Measurements from ENCODE around the gene JADE1.

Gene JADE1

DNA sequence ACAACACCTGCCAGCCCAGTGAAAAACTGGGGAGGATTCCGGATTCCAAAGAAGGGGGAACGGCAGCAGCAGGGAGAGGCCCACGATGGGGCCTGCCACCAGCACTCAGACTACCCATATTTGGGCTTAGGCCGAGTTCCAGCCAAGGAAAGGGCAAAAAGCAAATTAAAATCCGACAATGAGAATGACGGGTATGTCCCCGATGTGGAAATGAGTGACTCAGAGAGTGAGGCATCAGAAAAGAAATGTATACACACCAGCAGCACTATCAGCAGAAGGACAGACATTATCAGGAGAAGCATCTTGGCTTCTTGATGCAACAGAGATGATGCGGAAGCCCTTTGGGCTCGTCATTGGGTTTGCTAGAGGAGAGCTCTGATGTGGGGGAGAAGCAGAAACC lies 62.4 kb downstream of the JADE1 start:
- Histone ChIP-seq H3K9ac (ENCODE audit: low read depth, low read length, poor library complexity) (no peak overlapping the region), H3K23ac (ENCODE audit: low read depth, low read length, poor library complexity) (no peak overlapping the region), H3K4me1 (ENCODE audit: control insufficient read depth in 2 of 2, insufficient read depth in 1 of 2, low read depth in 1 of 2, low read length in 2 of 2) (no peaks in the 10 kb centered on the region), H3K4me3 (ENCODE audit: low read length in 2 of 2) (no peak overlapping the region), H3K18ac (ENCODE audit: low read length) (no peak overlapping the region), H2BK5ac (ENCODE audit: low read length) (no peak overlapping the region), H4K8ac (ENCODE audit: low read depth, low read length) (no peak overlapping the region), H2AK5ac (ENCODE audit: low read depth, low read length) (no peak overlapping the region), H3K79me1 (ENCODE audit: low read depth, low read length) (no peaks in the 10 kb centered on the region), H2AFZ (ENCODE audit: low read length) (no peak overlapping the region), H3K9me3 (replicated peaks in 1 of 2; ENCODE audit: control insufficient read depth in 2 of 2, insufficient read depth in 1 of 2, low read depth in 1 of 2, low read length in 2 of 2) (no peaks in the 10 kb centered on the region), H3K27me3 (ENCODE audit: control insufficient read depth in 3 of 3, insufficient read depth in 3 of 3, low read depth in 1 of 3, low read length in 3 of 3) (no peaks in the 10 kb centered on the region), H3K14ac (ENCODE audit: low read length) (no peak overlapping the region), H3K4ac (ENCODE audit: low read length) (no peak overlapping the region), H3K27ac (replicated peaks; ENCODE audit: low read length) (no peak overlapping the region), H2BK12ac (ENCODE audit: low read length) (no peak overlapping the region), H3K36me3 (replicated peaks in 1 of 2; ENCODE audit: control insufficient read depth in 2 of 2, insufficient read depth in 2 of 2, low read length in 2 of 2) (peaks cover 31 to 92% of the 10 kb centered on the region in 2 donors), H2BK120ac (ENCODE audit: low read depth, low read length) (no peak overlapping the region), H4K91ac (ENCODE audit: low read depth, low read length, poor library complexity) (no peak overlapping the region), H3K4me2 (ENCODE audit: insufficient read depth, low read length, poor library complexity, severe bottlenecking) (no peak overlapping the region), H2BK15ac (ENCODE audit: low read length) (no peak overlapping the region)
- WGBS, 2 donors (ENCODE audit: extremely low coverage in 2 of 2, insufficient read length in 2 of 2, insufficient replicate concordance in 1 of 2): no CpG with 5 or more reads among the region's 9 CpGs
- DNase-seq (ENCODE audit: low spot score): no peak

DNA sequence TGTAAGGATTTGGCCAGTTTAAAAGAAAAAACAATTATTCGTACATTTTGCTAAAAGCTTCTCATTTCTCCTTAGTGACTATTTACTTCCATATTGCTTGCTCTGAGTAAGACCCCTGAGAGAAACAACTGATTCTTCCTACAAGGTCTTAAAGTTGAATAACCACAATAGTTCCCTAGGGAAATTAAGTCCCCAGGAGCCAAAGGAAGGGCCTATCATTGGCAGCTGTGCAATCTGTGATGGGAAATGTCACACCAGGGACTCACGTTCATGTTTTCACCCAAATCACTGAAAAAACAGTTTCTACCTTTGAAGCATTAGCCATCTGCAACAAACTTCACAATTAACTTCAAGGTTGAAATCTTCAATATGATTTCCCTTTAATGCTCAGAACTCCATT lies 66.7 kb downstream of the JADE1 start:
- Histone ChIP-seq H4K8ac (ENCODE audit: low read depth, low read length) (no peak overlapping the region), H3K79me1 (ENCODE audit: low read depth, low read length) (no peaks in the 10 kb centered on the region), H2BK12ac (ENCODE audit: low read length) (no peak overlapping the region), H2AFZ (ENCODE audit: low read length) (no peak overlapping the region), H2AK5ac (ENCODE audit: low read depth, low read length) (no peak overlapping the region), H3K14ac (ENCODE audit: low read length) (no peak overlapping the region), H3K4me1 (ENCODE audit: control insufficient read depth in 2 of 2, insufficient read depth in 1 of 2, low read depth in 1 of 2, low read length in 2 of 2) (no peaks in the 10 kb centered on the region), H3K9ac (ENCODE audit: low read depth, low read length, poor library complexity) (no peak overlapping the region), H3K4me2 (ENCODE audit: insufficient read depth, low read length, poor library complexity, severe bottlenecking) (no peak overlapping the region), H3K9me3 (replicated peaks in 1 of 2; ENCODE audit: control insufficient read depth in 2 of 2, insufficient read depth in 1 of 2, low read depth in 1 of 2, low read length in 2 of 2) (no peaks in the 10 kb centered on the region), H3K23ac (ENCODE audit: low read depth, low read length, poor library complexity) (no peak overlapping the region), H2BK5ac (ENCODE audit: low read length) (no peak overlapping the region), H3K18ac (ENCODE audit: low read length) (no peak overlapping the region), H3K27me3 (ENCODE audit: control insufficient read depth in 3 of 3, insufficient read depth in 3 of 3, low read depth in 1 of 3, low read length in 3 of 3) (no peaks in the 10 kb centered on the region), H2BK15ac (ENCODE audit: low read length) (no peak overlapping the region), H2BK120ac (ENCODE audit: low read depth, low read length) (no peak overlapping the region), H3K36me3 (replicated peaks in 1 of 2; ENCODE audit: control insufficient read depth in 2 of 2, insufficient read depth in 2 of 2, low read length in 2 of 2) (peaks cover 12 to 52% of the 10 kb centered on the region in 2 donors), H3K27ac (replicated peaks; ENCODE audit: low read length) (no peak overlapping the region), H3K4ac (ENCODE audit: low read length) (no peak overlapping the region), H4K91ac (ENCODE audit: low read depth, low read length, poor library complexity) (no peak overlapping the region), H3K4me3 (ENCODE audit: low read length in 2 of 2) (no peak overlapping the region)
- no peak for DNase-seq (ENCODE audit: low spot score)
- WGBS, 2 donors (ENCODE audit: extremely low coverage in 2 of 2, insufficient read length in 2 of 2, insufficient replicate concordance in 1 of 2): no CpG with 5 or more reads among the region's 2 CpGs

GRCh38 chr4:128877934-128878333 lies 68.4 kb downstream of the JADE1 start:
- Histone ChIP-seq H2BK5ac (ENCODE audit: low read length) (no peak overlapping the region), H2AK5ac (ENCODE audit: low read depth, low read length) (no peak overlapping the region), H3K18ac (ENCODE audit: low read length) (no peak overlapping the region), H2BK120ac (ENCODE audit: low read depth, low read length) (no peak overlapping the region), H3K36me3 (replicated peaks in 1 of 2; ENCODE audit: control insufficient read depth in 2 of 2, insufficient read depth in 2 of 2, low read length in 2 of 2) (peaks cover under 1 to 35% of the 10 kb centered on the region in 2 donors), H3K9me3 (replicated peaks in 1 of 2; ENCODE audit: control insufficient read depth in 2 of 2, insufficient read depth in 1 of 2, low read depth in 1 of 2, low read length in 2 of 2) (no peaks in the 10 kb centered on the region), H4K91ac (ENCODE audit: low read depth, low read length, poor library complexity) (no peak overlapping the region), H2BK15ac (ENCODE audit: low read length) (no peak overlapping the region), H3K27me3 (ENCODE audit: control insufficient read depth in 3 of 3, insufficient read depth in 3 of 3, low read depth in 1 of 3, low read length in 3 of 3) (no peaks in the 10 kb centered on the region), H2BK12ac (ENCODE audit: low read length) (no peak overlapping the region), H4K8ac (ENCODE audit: low read depth, low read length) (no peak overlapping the region), H3K4me1 (ENCODE audit: control insufficient read depth in 2 of 2, insufficient read depth in 1 of 2, low read depth in 1 of 2, low read length in 2 of 2) (no peaks in the 10 kb centered on the region), H3K79me1 (ENCODE audit: low read depth, low read length) (no peaks in the 10 kb centered on the region), H3K9ac (ENCODE audit: low read depth, low read length, poor library complexity) (no peak overlapping the region), H3K23ac (ENCODE audit: low read depth, low read length, poor library complexity) (no peak overlapping the region), H3K4ac (ENCODE audit: low read length) (no peak overlapping the region), H2AFZ (ENCODE audit: low read length) (no peak overlapping the region), H3K4me3 (ENCODE audit: low read length in 2 of 2) (no peak overlapping the region), H3K14ac (ENCODE audit: low read length) (no peak overlapping the region), H3K27ac (replicated peaks; ENCODE audit: low read length) (no peak overlapping the region), H3K4me2 (ENCODE audit: insufficient read depth, low read length, poor library complexity, severe bottlenecking) (no peak overlapping the region)
- no CpG with 5 or more reads among the region's 4 CpGs for WGBS, 2 donors (ENCODE audit: extremely low coverage in 2 of 2, insufficient read length in 2 of 2, insufficient replicate concordance in 1 of 2)
- no peak for DNase-seq (ENCODE audit: low spot score)

DNA sequence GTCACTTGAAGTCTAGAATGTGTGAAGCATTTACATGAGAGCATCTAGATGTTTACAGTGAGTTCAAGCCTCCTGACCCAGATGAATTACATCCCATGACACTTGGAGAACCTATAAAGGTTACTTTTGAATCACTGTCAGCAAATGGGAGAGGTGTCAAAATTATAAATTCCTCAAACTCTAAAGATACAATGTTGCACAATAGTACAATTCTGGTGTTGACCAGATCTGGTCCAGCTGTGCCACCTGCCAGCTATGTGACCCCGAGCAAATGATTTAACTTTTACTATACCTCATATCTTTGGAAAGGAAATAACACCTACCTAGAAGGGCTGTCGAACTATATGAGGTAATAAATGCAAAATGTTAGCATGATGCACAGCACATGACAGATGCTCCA lies 69.8 kb downstream of the JADE1 start:
- Histone ChIP-seq H3K14ac (ENCODE audit: low read length) (no peak overlapping the region), H3K27me3 (ENCODE audit: control insufficient read depth in 3 of 3, insufficient read depth in 3 of 3, low read depth in 1 of 3, low read length in 3 of 3) (no peaks in the 10 kb centered on the region), H3K27ac (replicated peaks; ENCODE audit: low read length) (no peak overlapping the region), H2AFZ (ENCODE audit: low read length) (no peak overlapping the region), H2AK5ac (ENCODE audit: low read depth, low read length) (no peak overlapping the region), H3K4ac (ENCODE audit: low read length) (no peak overlapping the region), H3K9me3 (replicated peaks in 1 of 2; ENCODE audit: control insufficient read depth in 2 of 2, insufficient read depth in 1 of 2, low read depth in 1 of 2, low read length in 2 of 2) (no peaks in the 10 kb centered on the region), H3K4me2 (ENCODE audit: insufficient read depth, low read length, poor library complexity, severe bottlenecking) (no peak overlapping the region), H3K36me3 (replicated peaks in 1 of 2; ENCODE audit: control insufficient read depth in 2 of 2, insufficient read depth in 2 of 2, low read length in 2 of 2) (peaks cover 0 to 22% of the 10 kb centered on the region in 2 donors), H2BK12ac (ENCODE audit: low read length) (no peak overlapping the region), H2BK15ac (ENCODE audit: low read length) (no peak overlapping the region), H4K8ac (ENCODE audit: low read depth, low read length) (no peak overlapping the region), H3K4me1 (ENCODE audit: control insufficient read depth in 2 of 2, insufficient read depth in 1 of 2, low read depth in 1 of 2, low read length in 2 of 2) (no peaks in the 10 kb centered on the region), H4K91ac (ENCODE audit: low read depth, low read length, poor library complexity) (no peak overlapping the region), H3K4me3 (ENCODE audit: low read length in 2 of 2) (no peak overlapping the region), H3K18ac (ENCODE audit: low read length) (no peak overlapping the region), H3K9ac (ENCODE audit: low read depth, low read length, poor library complexity) (no peak overlapping the region), H3K23ac (ENCODE audit: low read depth, low read length, poor library complexity) (no peak overlapping the region), H3K79me1 (ENCODE audit: low read depth, low read length) (no peaks in the 10 kb centered on the region), H2BK120ac (ENCODE audit: low read depth, low read length) (no peak overlapping the region), H2BK5ac (ENCODE audit: low read length) (no peak overlapping the region)
- WGBS, 2 donors (ENCODE audit: extremely low coverage in 2 of 2, insufficient read length in 2 of 2, insufficient replicate concordance in 1 of 2): no CpG with 5 or more reads among the region's 2 CpGs
- no peak for DNase-seq (ENCODE audit: low spot score)

All from neuronal stem cell (in vitro differentiated cells).